Activated CD4-positive, alpha-beta T cell treated with anti-CD3 and anti-CD28 coated beads, Interleukin-10, Interleukin-2, amounts not matched to agents 100 ng/mL and 50 ng/mL, durations not matched to agents 16 hours and 8 hours (primary cell): ENCODE data around the gene SCN8A.

Experiments
- DNase-seq: peaks from one replicate; pipeline ENCODE4 v3.0.0-alpha.2; 2020

The SCN8A gene

GRCh38 chr12:51722431-51722830, 131.4 kb downstream of the SCN8A start:
- DNase-seq, result no peak

GRCh38 chr12:51726161-51726560, 135.1 kb downstream of the SCN8A start:
- DNase-seq, result no peak

- DNase-seq, result no peak
Measured at GRCh38 chr12:51726931-51727330, 135.9 kb downstream of the SCN8A start.

DNA sequence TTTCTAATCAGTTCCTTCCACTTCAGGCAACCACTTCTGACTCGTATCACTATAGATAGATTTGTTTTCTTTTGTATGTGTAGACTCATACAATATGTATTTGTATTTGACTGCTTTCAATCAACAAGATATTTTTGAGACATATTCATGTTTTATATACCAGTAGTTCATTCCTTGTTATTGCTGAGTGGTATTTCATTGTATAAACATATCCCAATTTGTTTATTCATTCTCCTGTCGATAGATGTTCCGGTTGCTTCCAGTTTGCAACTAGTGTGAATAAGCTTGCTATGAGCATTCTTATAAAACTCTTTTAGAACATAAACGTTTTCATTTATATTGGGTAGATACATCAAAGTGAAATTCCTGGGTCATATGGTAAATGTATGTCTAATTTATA, 138.3 kb downstream of the SCN8A start:
- DNase-seq, result no peak

DNA sequence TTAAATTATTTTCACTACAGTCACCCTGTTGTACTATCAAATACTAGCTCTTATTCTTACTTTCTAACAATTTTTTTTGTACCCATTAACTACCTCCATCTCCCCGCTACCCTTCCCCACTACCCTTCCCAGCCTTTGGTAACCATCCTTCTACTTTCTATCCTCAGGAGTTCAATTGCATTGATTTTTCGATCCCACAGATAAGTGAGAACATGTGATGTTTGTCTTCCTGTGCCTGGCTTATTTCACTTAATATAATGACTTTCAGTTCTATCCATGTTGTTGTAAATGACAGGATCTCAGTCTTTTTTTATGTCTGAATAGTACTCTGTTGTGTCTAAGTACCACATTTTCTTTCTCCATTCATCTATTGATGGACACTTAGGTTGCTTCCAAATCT, 139.7 kb downstream of the SCN8A start:
- DNase-seq, result no peak

DNA sequence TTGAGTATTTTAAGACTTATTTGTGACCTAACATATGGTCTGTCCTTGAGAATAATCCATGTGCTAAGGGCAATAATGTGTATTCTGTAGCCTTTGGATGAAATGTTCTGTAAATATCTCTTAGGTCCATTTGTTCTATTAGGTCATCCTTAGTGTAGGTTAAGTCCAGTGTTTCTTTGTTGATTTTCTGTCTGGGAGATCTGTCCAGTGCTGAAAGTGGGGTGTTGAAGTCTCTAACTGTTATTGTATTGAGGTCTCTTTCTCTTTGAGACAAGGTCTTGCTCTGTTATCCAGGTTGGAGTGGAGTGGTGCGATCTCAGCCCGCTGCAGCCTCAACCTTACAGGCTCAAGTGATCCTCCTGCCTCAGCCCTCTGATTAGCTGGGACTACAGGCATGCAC, 149.5 kb downstream of the SCN8A start:
- no peak for DNase-seq

GRCh38 chr12:51744235-51744634, 153.2 kb downstream of the SCN8A start:
- DNase-seq, result no peak

DNA sequence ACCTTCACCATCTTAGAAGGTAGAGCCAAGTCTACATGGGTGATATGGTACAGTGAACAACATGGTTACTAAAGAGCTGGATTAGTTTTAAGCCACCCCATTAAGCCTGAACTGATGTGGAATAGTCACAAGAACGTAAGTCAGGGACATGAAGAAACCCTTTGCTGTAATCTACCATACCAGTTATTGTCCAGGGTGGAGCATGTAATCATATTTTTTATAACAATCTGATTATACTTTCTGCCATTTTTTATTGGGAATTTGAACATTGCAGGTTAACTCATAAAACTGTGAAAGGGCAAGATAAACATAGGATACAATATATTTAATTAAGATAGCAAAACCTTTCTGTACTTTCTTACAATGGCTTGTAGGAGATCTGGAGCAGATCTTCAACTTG, 153.9 kb downstream of the SCN8A start:
- no peak for DNase-seq

DNA sequence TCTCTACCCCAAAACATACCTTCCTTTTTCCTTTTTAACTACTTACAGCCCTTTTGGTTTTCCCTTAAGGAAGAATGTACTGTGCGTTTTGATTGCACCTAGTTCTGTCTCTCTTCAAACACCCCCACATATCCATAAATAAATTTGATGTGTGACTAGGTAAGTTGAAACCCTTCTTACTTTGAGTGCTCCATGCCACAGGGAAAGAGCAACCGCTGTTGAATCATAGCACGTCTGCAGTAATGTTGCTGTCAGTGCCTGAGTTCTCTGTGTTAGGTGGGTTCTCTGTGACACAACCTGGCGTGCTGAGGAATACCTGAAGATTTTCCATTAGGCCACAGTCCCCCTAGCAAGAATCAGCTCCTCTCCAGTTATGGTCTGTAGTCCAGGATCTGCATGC, 155.4 kb downstream of the SCN8A start:
- no peak for DNase-seq

DNA sequence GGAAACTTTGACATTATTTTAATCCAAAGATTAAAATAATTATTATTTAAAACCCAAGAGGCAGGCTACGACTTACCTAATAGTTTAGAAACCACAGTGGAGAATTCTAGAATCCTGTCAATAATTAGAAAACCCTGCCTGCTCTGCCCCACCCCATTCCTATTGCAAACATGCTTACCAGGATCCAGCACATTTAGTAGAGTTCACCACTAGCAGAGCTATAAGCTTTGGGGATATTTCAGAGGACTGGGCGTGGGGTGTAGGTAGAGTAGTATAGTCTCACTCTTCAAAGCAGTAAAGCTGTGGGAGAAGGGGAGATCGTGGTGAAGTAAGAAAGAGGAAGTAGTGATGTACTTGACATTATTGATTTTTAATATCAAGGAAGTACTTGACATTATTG, 157.2 kb downstream of the SCN8A start:
- no peak for DNase-seq

- no peak for DNase-seq
Measured at GRCh38 chr12:51749206-51749985, 158.4 kb downstream of the SCN8A start.

- DNase-seq, result no peak
Measured at GRCh38 chr12:51749986-51750317, 158.9 kb downstream of the SCN8A start.

DNA sequence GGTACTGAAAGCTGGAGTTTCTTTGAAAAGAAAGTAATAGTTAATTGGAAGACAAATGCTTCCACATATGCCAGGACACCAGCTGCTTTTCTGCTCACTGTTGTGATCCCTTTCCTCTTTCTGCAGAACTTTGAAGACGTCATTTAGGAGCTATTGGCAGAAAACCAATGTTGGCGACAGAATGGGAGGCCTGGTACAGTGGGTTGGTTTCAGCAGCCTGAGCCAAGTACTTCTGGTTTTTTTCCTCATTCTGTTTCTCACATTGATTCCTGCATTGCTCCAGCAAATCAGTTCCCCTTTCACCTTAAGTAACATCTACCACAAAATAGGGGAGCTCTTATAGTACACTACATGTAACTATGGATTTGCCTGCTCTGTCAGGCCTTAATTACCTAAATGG, 160.6 kb downstream of the SCN8A start:
- DNase-seq, result no peak

DNA sequence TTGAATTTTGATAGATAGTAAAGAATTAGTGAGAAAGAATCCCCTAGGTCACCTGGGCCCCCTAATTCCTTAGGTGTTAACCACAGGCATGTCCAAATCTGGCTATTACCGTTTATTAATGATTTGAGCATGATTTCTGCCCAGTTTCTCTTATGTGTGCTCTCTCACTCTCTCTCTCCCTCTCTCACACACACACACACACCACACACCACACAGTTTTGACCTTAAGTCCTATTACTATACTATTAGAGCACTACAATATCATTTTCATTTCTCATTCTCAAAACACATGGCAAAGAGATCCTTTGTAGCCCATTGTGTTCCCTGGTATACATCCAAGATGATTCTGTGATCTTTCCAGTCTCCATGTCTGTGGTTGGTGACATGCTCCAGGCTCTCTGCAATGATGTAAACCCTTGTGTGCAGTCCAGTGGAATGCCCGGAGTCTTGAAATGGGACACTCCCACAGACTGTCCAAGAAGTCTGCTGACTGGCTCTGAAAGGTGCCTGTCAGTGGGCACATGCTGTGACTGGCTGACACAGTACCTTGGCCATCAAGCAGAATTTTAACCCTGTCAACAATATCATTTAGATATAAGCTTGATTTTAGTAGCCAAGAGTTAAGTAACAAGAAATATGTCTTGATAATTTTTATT, 161.3 kb downstream of the SCN8A start:
- DNase-seq, result no peak

DNA sequence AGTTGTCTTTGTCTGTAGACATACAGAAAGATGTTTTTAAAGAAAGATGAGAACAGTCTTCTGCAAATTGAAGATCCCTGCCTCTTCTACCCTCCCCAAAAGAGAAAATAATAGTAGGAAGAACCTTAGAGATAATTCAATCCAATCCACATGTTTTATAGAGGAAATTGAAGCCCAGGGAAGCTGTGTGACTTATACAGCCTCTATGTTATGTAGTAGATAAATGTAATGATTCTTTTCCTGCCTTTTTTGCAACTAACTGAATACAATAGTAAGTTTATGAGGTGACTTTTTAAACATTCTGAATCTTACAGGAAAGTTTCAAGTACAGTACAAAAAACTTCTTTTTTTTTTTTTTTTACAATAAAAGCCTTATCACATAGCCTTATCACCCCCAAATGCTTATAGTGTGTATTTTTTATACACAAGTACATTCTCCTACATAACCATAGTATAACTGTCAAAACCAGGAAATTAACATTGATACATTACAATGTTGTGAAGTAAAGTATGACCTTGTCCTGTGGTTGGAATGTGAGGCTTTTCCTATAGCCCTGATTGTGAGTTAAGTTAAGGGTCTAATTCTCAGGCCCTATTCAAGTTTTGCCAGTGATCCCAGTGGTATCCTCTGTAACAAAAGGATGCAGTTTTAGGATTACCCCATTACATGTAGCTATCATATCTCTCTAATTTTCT, 163.1 kb downstream of the SCN8A start:
- no peak for DNase-seq

GRCh38 chr12:51755251-51755650, 164.2 kb downstream of the SCN8A start:
- DNase-seq, result no peak

- no peak for DNase-seq
Measured at GRCh38 chr12:51759175-51759574, 168.1 kb downstream of the SCN8A start.

DNA sequence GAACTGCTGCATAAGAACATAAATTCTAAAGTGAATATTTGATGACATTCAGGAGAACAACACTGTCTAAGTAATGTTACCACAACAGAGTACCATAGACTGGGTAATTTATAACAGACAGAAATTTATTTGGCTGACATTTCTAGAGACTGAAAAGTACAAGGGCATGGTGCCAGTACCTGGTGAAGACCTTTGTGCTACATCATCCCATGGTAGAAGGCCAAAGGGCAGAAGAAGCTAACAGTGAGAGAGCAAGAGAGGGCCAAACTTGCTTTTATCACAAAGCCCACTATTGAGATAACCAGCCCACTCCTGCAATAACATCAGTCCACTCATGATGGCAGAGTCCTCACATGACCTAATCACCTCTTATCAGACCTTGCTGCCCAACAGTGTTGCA, 168.7 kb downstream of the SCN8A start:
- no peak for DNase-seq

DNA sequence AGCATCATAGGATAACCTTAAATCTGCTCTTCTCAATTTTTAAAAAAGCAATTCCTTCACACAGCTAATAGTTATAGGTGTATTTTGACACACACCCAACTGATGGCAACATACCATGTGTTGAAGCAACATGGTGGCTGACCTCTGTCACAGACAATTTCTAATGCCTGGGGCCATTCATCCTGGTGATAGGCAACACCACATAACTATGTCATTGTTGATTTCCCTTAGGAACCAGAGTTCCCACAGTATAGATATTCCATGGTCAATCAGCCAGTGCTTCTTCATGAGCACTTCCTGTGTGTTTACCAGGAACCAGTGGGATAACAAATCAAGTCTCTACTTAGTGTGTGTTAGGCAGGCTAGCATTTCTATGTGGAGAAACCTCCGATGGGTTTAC, 169.2 kb downstream of the SCN8A start:
- DNase-seq, result no peak

DNA sequence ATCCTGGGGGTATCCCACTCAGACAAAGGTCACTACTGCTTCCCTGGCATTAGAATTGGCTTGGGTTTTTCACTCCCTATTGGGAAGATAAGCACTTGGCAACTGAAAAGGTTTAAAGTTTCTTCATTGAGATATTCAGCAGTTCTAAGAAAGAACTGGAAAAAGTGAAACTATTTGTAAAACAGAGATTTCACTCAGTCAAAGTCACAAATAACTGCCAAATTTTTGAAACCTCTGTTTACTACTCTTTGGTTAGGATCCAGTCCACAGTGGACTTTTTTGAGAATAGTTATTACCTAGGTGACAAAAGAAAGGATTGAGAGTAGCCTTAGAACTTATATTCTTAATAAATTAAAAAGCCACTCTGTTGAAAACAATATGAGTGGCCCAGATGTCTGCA, 172.7 kb downstream of the SCN8A start:
- DNase-seq, result no peak

DNA sequence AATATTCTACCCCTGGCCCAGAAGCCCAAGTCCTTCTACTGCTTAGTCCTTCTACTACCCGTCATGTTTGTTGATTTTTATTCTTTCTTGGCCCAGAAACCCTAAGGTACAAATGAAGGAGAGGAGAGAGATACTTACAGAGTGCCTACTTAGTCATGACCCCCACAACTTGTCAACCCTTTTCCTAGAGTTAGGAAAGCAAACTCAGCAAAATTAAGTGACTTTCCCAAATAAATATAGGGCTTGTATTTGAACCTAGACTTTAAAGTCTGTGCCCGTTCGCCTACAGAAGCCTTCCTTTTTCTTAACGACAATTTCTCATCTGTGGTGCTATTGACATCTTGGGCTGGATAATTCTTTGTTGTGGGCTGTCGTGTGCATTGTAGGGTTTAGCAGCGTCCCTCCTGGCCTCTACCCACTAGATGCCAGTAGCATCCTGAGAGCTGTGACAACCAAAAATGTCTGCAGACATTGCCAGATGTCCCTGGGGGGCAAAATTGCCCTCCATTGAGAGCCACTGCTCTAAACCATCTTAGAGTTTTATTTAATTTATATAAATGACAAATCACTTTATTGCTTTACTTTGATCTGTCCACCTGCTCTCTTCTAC, 175.1 kb downstream of the SCN8A start:
- DNase-seq, result no peak

DNA sequence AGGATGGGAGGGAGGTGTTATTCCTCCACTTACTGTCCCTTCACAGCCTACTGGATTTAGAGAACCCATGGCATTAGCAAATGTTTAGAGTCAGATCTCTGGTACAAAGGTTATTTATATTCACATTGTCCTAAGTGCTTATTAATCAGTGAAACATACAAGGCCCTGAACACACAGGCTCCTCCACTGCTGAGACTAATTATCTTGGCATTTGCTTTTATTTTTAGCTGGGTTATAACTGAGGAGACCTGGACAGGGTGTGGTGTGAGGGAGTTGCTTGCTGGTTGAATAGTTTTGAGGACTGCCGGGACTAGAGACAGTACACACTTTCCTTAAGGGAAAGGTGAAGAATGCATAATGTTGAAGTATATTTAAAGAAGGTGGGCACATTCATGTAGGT, 180.0 kb downstream of the SCN8A start:
- DNase-seq, result no peak

DNA sequence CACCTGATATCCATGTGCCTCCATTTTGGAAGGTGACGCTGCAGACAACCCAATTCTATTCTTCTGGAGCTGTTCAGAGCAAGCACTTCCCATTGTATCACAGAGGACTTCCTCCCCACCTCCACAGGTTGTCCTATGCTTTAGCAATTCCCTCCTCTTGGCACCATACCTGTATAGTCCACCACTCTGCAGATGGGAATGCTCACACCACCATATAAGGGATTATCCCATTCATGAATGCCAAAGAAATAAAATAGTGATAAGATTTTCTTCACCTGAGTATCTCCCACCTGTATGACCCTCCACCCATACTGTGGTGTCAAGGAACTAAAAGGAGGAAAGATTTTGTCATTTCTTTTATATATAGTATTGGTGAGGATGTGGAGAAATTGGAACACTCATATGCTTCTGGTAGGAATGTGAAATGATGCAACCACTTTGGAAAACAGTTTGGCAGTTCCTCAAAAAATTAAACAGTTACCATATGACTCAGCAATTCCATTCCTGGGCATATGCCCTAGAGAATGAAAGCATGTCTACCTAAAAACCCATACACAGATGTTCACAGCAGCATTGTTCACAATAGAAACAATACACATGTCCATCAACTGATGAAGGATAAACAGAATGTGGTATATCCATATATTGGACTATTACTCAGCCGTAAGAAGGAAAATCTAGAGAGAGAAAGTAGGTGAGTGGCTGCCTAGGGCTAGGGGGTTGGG, 182.3 kb downstream of the SCN8A start:
- DNase-seq, result no peak
